GM18867 (cell line): ENCODE measurements around the gene NOSIP.

ENCODE experiments used
- ATAC-seq: cut with Tn5 transposase; IDR thresholded peaks from one replicate; pipeline ENCODE4 v1.9.1; 2021; ENCODE audit warnings: mild to moderate bottlenecking, moderate library complexity; ENCODE audit not compliant: unreplicated experiment

The NOSIP gene

GRCh38 chr19:49574206-49574755 is 6.1 kb downstream of the NOSIP start:
- ATAC-seq: no peak

- ATAC-seq: no peak
These were observed 6.9 kb downstream of the NOSIP start for GRCh38 chr19:49573425-49573824.

- ATAC-seq: no peak
These were observed 7.3 kb downstream of the NOSIP start for GRCh38 chr19:49573009-49573408.

- no peak for ATAC-seq
These were observed 9.2 kb downstream of the NOSIP start for GRCh38 chr19:49570997-49571676.

GRCh38 chr19:49570138-49570856 is 10.1 kb downstream of the NOSIP start:
- ATAC-seq: no peak

DNA sequence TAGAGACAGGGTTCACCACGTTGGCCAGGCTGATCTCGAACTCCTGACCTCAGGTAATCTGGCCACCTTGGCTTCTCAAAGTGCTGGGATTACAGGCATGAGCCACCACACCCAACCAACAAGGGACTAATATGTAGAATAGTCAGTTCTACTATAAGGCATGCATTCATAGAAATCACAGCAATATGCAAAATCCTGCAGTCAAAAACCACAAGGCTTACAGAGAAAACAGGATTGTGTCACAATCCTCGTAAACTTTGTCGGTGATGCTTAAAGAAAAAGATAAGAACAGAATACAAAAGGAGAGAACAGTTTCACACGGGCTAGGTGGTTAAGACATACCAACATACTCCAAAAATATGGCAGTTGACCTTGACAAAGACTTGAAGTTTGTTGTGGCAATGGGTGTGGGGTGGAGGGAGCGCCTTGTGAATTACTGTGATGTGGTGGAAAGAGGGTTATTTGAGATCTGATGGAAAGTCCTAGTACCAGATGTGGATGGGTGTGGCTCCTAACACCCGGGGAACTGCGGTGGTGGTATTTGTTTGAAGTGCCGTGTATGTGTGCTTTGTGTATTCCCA is 12.4 kb downstream of the NOSIP start:
- no peak for ATAC-seq

- no peak for ATAC-seq
These were observed 14.1 kb downstream of the NOSIP start for GRCh38 chr19:49566302-49566701.

- ATAC-seq: no peak
These were observed 15.1 kb downstream of the NOSIP start for GRCh38 chr19:49565261-49565660.

GRCh38 chr19:49564616-49565045 is 15.7 kb downstream of the NOSIP start:
- ATAC-seq: no peak

DNA sequence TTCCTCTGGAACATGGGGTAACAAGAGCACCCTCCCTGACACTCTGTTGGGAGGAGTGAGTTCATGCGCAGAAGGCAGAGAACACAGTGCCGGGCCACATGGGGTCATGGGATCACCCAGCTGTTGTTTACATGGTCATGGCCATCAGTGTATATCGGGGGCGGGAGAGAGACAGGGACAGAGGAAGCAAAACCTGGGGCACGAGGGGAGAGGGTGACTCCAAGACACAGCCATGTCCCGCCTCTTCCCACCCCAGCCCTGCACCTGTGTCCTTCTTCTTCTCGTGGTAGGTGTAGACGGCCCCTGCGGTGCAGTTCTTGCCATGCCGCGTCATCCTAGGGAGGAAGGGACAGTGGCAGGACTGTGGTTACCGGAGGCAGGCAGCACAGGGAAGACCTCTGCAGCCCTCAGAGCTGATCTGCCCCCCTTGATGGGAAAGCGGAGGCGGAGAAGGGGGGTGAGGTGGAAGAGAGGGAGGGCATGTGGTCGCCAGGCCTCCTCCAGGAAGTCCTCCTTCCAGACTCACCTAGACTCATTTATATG is 19.9 kb downstream of the NOSIP start:
- no peak for ATAC-seq

- ATAC-seq: no peak
These were observed 20.4 kb downstream of the NOSIP start for GRCh38 chr19:49559928-49560327.

- ATAC-seq: no peak
These were observed 20.9 kb downstream of the NOSIP start for GRCh38 chr19:49559443-49559842.

- ATAC-seq: no peak
These were observed 21.8 kb downstream of the NOSIP start for GRCh38 chr19:49558591-49558990.

GRCh38 chr19:49557641-49558325 is 22.6 kb downstream of the NOSIP start:
- no peak for ATAC-seq

DNA sequence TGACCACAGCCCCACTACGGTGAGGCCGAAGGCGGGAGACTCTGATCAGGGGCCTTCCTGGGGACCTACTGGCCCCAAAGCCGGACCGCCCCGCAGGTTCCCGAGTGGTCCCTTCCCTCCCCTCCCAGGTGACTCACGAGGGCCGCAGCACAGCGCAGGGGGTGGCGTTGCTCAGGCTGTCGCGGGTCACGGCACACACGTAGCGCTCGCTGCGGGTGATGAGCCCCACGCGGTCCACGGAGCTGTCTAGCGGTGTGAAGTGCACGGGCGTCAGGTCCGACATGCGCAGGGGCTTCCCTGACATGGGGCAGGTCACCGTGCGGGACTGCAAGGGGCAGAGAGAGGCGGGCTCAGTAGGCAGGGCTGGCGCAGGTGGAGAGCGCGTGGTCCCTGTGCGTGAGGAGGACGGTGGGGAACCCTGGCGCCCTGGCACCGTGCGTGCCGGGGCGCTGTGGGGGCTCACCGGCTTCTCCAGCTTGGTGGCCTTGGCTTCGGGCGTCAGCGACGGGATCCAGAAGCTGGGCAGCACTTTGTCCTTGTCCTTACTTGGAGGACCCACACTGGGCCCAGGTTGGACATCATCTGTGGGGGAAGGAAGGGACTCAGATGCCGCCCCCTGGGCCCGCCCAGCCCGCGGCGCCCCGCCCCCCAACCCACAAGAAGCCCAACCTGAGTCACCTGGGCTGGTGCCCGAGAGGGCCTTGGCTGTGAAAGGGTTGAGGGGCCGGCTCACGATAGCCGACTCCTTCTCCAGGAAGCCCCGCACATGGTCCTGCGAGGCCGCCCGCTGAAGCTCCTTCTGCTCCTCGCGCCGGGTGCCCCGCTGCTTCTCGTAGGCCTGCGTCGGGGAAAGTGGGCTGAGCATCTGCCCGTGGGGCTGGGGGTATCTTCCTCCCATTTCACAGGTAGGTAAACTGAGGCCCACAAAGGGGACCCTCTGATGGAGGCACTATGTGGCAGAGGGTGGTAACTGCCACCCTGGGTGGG is 23.7 kb downstream of the NOSIP start:
- ATAC-seq: no peak

DNA sequence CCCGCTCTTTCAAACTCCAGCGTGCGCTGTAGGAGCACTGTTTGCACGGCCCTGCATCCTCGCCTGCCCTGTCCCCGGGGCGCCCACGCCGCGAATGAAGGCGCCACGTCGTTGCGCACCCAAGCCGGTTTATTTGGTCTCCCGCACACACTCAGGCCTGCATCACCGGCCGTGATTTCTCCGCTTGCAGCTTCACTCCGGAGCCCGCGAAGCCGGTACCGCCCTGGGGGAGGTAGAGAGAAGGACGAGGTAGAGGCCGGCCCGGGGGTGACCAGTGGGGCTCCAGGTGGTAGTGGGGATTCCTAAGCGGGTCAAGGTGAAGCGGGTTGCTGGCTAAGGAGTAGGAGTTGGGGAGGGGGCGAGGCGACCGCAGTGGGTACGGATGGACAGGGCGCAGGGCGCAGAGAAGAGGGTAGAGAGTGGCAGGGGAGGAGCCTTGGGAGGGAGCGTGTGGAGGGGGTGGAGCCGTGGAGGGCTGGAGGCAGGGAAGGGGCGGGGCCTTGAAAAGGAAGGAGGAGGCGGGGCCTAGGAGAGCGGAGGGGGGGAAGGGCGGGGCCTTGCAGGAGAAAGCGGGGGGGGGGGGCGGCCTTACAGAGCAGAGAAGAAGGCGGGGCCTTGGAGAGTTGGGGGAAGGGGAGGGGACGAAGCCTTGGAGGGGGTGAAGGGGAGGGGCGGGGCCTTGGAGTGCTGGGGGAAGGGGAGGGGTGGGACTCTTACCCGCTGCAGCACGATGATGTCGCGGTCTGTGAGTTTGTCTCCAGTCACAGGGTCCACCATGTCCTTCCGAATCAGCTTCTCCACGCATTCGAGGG is 24.6 kb downstream of the NOSIP start:
- ATAC-seq: no peak

- ATAC-seq: no peak
These were observed 25.6 kb downstream of the NOSIP start for GRCh38 chr19:49554701-49555181.

DNA sequence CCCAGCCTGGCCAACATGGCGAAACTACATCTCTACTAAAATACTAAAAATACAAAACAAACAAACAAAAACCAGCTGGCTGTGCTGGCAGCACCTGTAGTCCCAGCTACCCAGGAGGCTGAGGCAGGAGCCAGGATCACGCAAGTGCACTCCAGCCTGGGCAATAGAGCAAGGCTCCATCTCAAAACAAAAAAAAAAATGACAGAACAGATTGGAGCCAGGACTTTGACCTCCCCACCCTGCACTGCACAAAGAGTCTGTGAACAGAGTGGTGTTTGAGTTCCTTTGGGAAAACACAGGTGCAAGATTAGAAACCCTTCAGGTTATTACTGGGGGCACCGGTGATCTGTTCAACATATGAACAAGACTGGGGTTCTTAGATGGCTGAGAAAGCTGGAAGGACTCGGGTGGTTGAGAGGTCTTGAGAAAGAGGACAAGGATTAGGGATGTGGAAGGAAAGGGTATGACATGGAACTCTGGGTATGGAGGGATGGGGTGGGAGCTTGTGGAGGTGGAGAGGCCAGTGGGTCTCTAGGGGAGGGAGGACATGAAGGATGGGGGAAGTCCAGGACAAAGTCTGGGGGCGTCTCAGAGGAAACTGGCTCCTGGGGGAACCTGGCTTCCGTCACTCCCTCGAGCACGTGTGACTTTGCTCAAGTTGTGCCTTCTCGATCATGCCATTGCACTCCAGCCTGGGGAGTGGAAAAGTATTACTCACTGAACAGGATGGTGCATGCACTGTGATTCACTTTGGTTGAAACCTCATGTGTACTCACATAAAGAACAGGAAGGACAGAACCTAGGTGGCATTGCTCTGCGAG is 26.7 kb downstream of the NOSIP start:
- no peak for ATAC-seq
